OCI-LY3 (cell line): ENCODE data around the gene BOLL.

Source experiments
- H2AFZ ChIP-seq: fragments of 200-600, 300-600 bp; shearing (Covaris generic); 2 replicates; pipeline ENCODE4 v1.6.0; 2014; ENCODE audit warnings: antibody characterized with exemption, low read depth, low read length
- H3K27ac ChIP-seq: fragments of 200-600, 300-600 bp; sonication (generic); 2 replicates; pipeline ENCODE4 v1.5.1; 2014; ENCODE audit warnings: mild to moderate bottlenecking, low read length, moderate library complexity, mixed read lengths
- H3K27me3 ChIP-seq: fragments of 200-600, 300-600 bp; sonication (generic); 2 replicates; pipeline ENCODE4 v1.6.1; 2014; ENCODE audit warnings: low read depth, low read length, mixed read lengths
- H3K36me3 ChIP-seq: fragments of 200-600, 300-600 bp; sonication (generic); replicated peaks from 2 replicates; pipeline ENCODE3; 2014; ENCODE audit warnings: low read depth, low read length, mixed read lengths
- H3K4me1 ChIP-seq: fragments of 300-600, 200-600 bp; sonication (generic); 2 replicates; pipeline ENCODE4 v1.6.1; 2014; ENCODE audit warnings: low read length, mixed read lengths
- H3K4me2 ChIP-seq: fragments of 200-600, 300-600 bp; sonication (generic); 2 replicates; pipeline ENCODE4 v1.6.1; 2014; ENCODE audit warnings: low read length, mixed read lengths
- H3K4me3 ChIP-seq: fragments of 300-600, 200-600 bp; sonication (generic); 2 replicates; pipeline ENCODE4 v1.5.1; 2014; ENCODE audit warnings: antibody characterized with exemption, mild to moderate bottlenecking, low read length, moderate library complexity
- H3K79me2 ChIP-seq: fragments of 300-600, 200-600 bp; shearing (Covaris generic); 2 replicates; pipeline ENCODE4 v1.6.1; 2014; ENCODE audit warnings: mild to moderate bottlenecking, low read length, mixed read lengths
- H3K9ac ChIP-seq: fragments of 300-600, 200-600 bp; shearing (Covaris generic); 2 replicates; pipeline ENCODE4 v1.6.0; 2014; ENCODE audit warnings: mild to moderate bottlenecking, low read length, moderate library complexity
- H3K9me3 ChIP-seq: fragments of 200-600, 300-600 bp; shearing (Covaris generic); 2 replicates; pipeline ENCODE4 v1.6.1; 2014; ENCODE audit warnings: low read length, mixed read lengths; ENCODE audit not compliant: insufficient read depth
- H4K20me1 ChIP-seq: fragments of 200-600, 300-600 bp; sonication (generic); 2 replicates; pipeline ENCODE4 v1.6.1; 2016; ENCODE audit warnings: low read length, mixed read lengths; ENCODE audit not compliant: insufficient read depth
- CTCF ChIP-seq: fragments of 200-600, 300-600 bp; sonication (generic); IDR thresholded peaks from 2 replicates; pipeline ENCODE4 v1.5.1; 2014; ENCODE audit warnings: antibody characterized with exemption, low read length, low read depth
- EZH2phosphoT487 ChIP-seq: fragments of 200-600 bp; shearing (Covaris generic); IDR thresholded peaks from 2 replicates; pipeline ENCODE4 v1.6.1; 2018; ENCODE audit warnings: antibody characterized with exemption, mixed run types, low read depth

Gene BOLL

GRCh38 chr2:197777823-197778407 lies 7.2 kb downstream of the BOLL start:
- no peaks in the 10 kb centered on the region for H4K20me1 ChIP-seq
- no peak overlapping the region for H3K4me3 ChIP-seq
- no peak overlapping the region for H3K27ac ChIP-seq
- H3K4me2 ChIP-seq, result no peak overlapping the region
- H3K36me3 ChIP-seq, result no peaks in the 10 kb centered on the region
- H3K4me1 ChIP-seq, result peaks cover 6% of the 10 kb centered on the region
- H2AFZ ChIP-seq, result no peak overlapping the region
- TF ChIP-seq CTCF, result peak; percentile 87
- TF ChIP-seq EZH2phosphoT487, result no peak
- no peaks in the 10 kb centered on the region for H3K27me3 ChIP-seq
- no peaks in the 10 kb centered on the region for H3K9me3 ChIP-seq
- no peaks in the 10 kb centered on the region for H3K79me2 ChIP-seq
- H3K9ac ChIP-seq, result no peak overlapping the region

- no peak overlapping the region for H3K4me3 ChIP-seq
- no peak overlapping the region for H3K9ac ChIP-seq
- H3K27me3 ChIP-seq, result no peaks in the 10 kb centered on the region
- H4K20me1 ChIP-seq, result no peaks in the 10 kb centered on the region
- H3K79me2 ChIP-seq, result no peaks in the 10 kb centered on the region
- H3K27ac ChIP-seq, result no peak overlapping the region
- H3K4me2 ChIP-seq, result no peak overlapping the region
- H3K4me1 ChIP-seq, result no peaks in the 10 kb centered on the region
- H3K9me3 ChIP-seq, result 0 out of 2 replicates have a peak, but pooled peaks cover 5% of the 10 kb centered on the region
- no peaks in the 10 kb centered on the region for H3K36me3 ChIP-seq
- TF ChIP-seq EZH2phosphoT487, result no peak
- TF ChIP-seq CTCF, result no peak
- H2AFZ ChIP-seq, result no peak overlapping the region
Observed at GRCh38 chr2:197760293-197760657, 24.8 kb downstream of the BOLL start.

GRCh38 chr2:197759625-197760292 lies 25.4 kb downstream of the BOLL start:
- Histone ChIP-seq H4K20me1 (no peaks in the 10 kb centered on the region), H3K4me3 (no peak overlapping the region), H3K27me3 (no peaks in the 10 kb centered on the region), H3K36me3 (no peaks in the 10 kb centered on the region), H3K9me3 (0 out of 2 replicates have a peak, but pooled peaks cover 5% of the 10 kb centered on the region), H3K9ac (no peak overlapping the region), H3K4me2 (no peak overlapping the region), H3K27ac (no peak overlapping the region), H2AFZ (no peak overlapping the region), H3K4me1 (no peaks in the 10 kb centered on the region), H3K79me2 (no peaks in the 10 kb centered on the region)
- TF ChIP-seq EZH2phosphoT487 (no peak), CTCF (no peak)

GRCh38 chr2:197759013-197759412 lies 26.1 kb downstream of the BOLL start:
- Histone ChIP-seq H3K4me1 (no peaks in the 10 kb centered on the region), H3K27ac (no peak overlapping the region), H3K4me2 (no peak overlapping the region), H4K20me1 (no peaks in the 10 kb centered on the region), H3K9me3 (0 out of 2 replicates have a peak, but pooled peaks cover 5% of the 10 kb centered on the region), H3K4me3 (no peak overlapping the region), H3K9ac (no peak overlapping the region), H3K27me3 (no peaks in the 10 kb centered on the region), H2AFZ (no peak overlapping the region), H3K36me3 (no peaks in the 10 kb centered on the region), H3K79me2 (no peaks in the 10 kb centered on the region)
- TF ChIP-seq CTCF, result no peak
